Tibial artery (tissue), 4 donors: ENCODE measurements around the gene RNF220.

ENCODE experiments used
- DNase-seq, 2 donors: peaks; one replicate each; pipeline ENCODE4 v3.0.0-alpha.2; 2019
- H3K27ac ChIP-seq, 2 donors: fragments of 200-600 bp; sonication (generic) in 1 of 2; 1 replicate in 1 of 2; 2 replicates in 1 of 2; pipeline ENCODE4 v1.5.1; 2018 to 2019; ENCODE audit warnings: mild to moderate bottlenecking in 1 of 2
- H3K27me3 ChIP-seq, 2 donors: fragments of 200-600 bp; sonication (generic) in 1 of 2; one replicate each; pipeline versions ENCODE4 v1.5.1 to v1.6.0; 2016 to 2019
- H3K36me3 ChIP-seq, 3 donors: fragments of 200-600 bp; sonication (generic) in 2 of 3; one replicate each; pipeline ENCODE4 v1.5.1; 2016 to 2019; ENCODE audit warnings: mild to moderate bottlenecking in 2 of 3
- H3K4me1 ChIP-seq, 4 donors: fragments of 200-600 bp; sonication (generic) in 2 of 4; 1 replicate in 3 of 4; 2 replicates in 1 of 4; pipeline ENCODE4 v1.5.1; 2016 to 2019
- H3K4me3 ChIP-seq, 2 donors: fragments of 200-600 bp; sonication (generic) in 1 of 2; 1 replicate in 1 of 2; 2 replicates in 1 of 2; pipeline ENCODE4 v1.5.1; 2018 to 2019; ENCODE audit warnings: mild to moderate bottlenecking in 2 of 2
- H3K9me3 ChIP-seq, 3 donors: fragments of 200-600 bp; sonication (generic) in 1 of 3; one replicate each; pipeline ENCODE4 v1.5.1; 2016 to 2019
- CTCF ChIP-seq, 2 experiments: fragments of 200-600 bp in 1 of 2; fragments of 450-650 bp in 1 of 2; IDR thresholded peaks; one replicate each; pipeline ENCODE4 v1.5.1; 2017 to 2019; ENCODE audit warnings: antibody characterized with exemption in 2 of 2, mild to moderate bottlenecking in 1 of 2, moderate library complexity in 1 of 2
- intact Hi-C: fragments of 100-400 bp; cut with DNase I; formaldehyde crosslinking; loops from one replicate; pipeline ENCODE4 v1.15.0; 2023; ENCODE audit warnings: low total_unique reads

Gene RNF220

GRCh38 chr1:44581205-44581604 lies 176.2 kb downstream of the RNF220 start:
- Histone ChIP-seq H3K27ac (no peak overlapping the region), H3K4me3 (no peak overlapping the region), H3K36me3 (no peaks in the 10 kb centered on the region), H3K4me1 (no peaks in the 10 kb centered on the region), H3K9me3 (no peaks in the 10 kb centered on the region), H3K27me3 (peaks cover 0 to 29% of the 10 kb centered on the region in 2 donors)
- intact Hi-C loops = no loop called here
- no peak for DNase-seq
- TF ChIP-seq CTCF (IDR thresholded peaks at IDR 0.05) = no peak

GRCh38 chr1:44584167-44584566 lies 179.1 kb downstream of the RNF220 start:
- TF ChIP-seq CTCF (IDR thresholded peaks at IDR 0.05) = no peak
- intact Hi-C loops = no loop called here
- Histone ChIP-seq H3K27ac (no peak overlapping the region), H3K4me3 (no peak overlapping the region), H3K4me1 (no peaks in the 10 kb centered on the region), H3K36me3 (no peaks in the 10 kb centered on the region), H3K9me3 (no peaks in the 10 kb centered on the region), H3K27me3 (peaks cover 0 to 44% of the 10 kb centered on the region in 2 donors)
- no peak for DNase-seq

GRCh38 chr1:44585315-44585920 lies 180.4 kb downstream of the RNF220 start:
- H3K9me3 ChIP-seq = no peaks in the 10 kb centered on the region
- H3K36me3 ChIP-seq = no peaks in the 10 kb centered on the region
- H3K4me3 ChIP-seq = no peak overlapping the region
- peaks cover 0 to 50% of the 10 kb centered on the region in 2 donors for H3K27me3 ChIP-seq
- TF ChIP-seq CTCF (IDR thresholded peaks at IDR 0.05) = no peak
- no peak for DNase-seq
- H3K4me1 ChIP-seq = no peaks in the 10 kb centered on the region
- H3K27ac ChIP-seq = no peak overlapping the region
- intact Hi-C loops = no loop called here

GRCh38 chr1:44587796-44588460 lies 182.9 kb downstream of the RNF220 start:
- H3K9me3 ChIP-seq = no peaks in the 10 kb centered on the region
- H3K27me3 ChIP-seq = peaks cover 0 to 47% of the 10 kb centered on the region in 2 donors
- H3K4me3 ChIP-seq = no peak overlapping the region
- no peak overlapping the region for H3K27ac ChIP-seq
- H3K4me1 ChIP-seq = no peaks in the 10 kb centered on the region
- DNase-seq = no peak
- no peaks in the 10 kb centered on the region for H3K36me3 ChIP-seq
- intact Hi-C loops = no loop called here
- no peak for TF ChIP-seq CTCF (IDR thresholded peaks at IDR 0.05)

- TF ChIP-seq CTCF (IDR thresholded peaks at IDR 0.05) = no peak
- peaks cover 0 to 47% of the 10 kb centered on the region in 2 donors for H3K27me3 ChIP-seq
- no peak for DNase-seq
Measured at GRCh38 chr1:44588551-44589210, 183.6 kb downstream of the RNF220 start.

More at GRCh38 chr1:44588551-44589210, 183.6 kb downstream of the RNF220 start:
- Histone ChIP-seq H3K27ac (no peak overlapping the region), H3K4me1 (no peaks in the 10 kb centered on the region), H3K9me3 (no peaks in the 10 kb centered on the region), H3K36me3 (no peaks in the 10 kb centered on the region), H3K4me3 (no peak overlapping the region)
- intact Hi-C loops = no loop called here
